ENCODE measurements around the gene CRK.

DNA sequence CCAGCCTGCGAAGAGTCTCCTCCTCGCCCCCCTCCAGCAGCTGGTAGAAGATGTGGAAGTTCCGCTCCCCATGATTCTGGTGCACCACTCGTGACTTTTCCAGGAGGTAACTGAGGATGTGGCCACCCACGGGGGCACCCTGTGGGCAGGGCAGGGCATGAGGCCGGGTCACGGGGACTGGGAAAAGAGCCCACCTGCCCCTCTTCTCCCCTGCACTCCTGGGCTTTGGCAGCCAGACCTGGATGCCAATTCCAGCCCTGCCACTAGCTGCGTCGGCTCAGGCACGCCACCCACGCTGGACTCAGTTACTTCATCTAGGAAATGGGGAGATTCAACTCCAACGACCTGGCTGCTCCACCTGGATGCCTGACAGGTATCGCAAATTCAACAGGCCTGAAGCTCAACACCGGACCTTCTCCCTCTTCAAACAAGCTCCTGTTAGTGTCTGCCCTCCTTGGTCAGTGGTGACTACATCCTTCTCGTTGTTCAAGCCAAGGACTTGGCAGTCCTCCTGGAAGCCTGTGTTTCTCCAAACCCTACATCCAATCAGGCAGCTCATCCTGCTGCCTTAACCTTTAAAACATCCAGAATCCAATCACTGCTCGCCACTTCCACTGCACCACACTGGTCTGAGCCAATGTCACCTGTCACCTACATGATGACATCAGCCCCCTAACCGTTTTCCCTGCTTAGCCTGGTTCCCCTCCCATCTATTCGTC is 24.9 kb upstream of the CRK start:
- TF ChIP-seq ARNTL (CRISPR knock-in tag; IDR thresholded peaks at IDR 0.05; ENCODE audit: borderline replicate concordance, low read depth) (no peak), ZNF8 (CRISPR knock-in tag; IDR thresholded peaks at IDR 0.05) (no peak), BACH2 (CRISPR knock-in tag; IDR thresholded peaks at IDR 0.05; ENCODE audit: borderline replicate concordance) (no peak), ZFP3 (CRISPR knock-in tag; IDR thresholded peaks at IDR 0.05) (no peak), ZC3H10 (CRISPR knock-in tag; IDR thresholded peaks at IDR 0.05) (no peak), TOX (CRISPR knock-in tag; IDR thresholded peaks at IDR 0.05; ENCODE audit: borderline replicate concordance) (no peak)
- TF ChIP-seq, protein P1, sequence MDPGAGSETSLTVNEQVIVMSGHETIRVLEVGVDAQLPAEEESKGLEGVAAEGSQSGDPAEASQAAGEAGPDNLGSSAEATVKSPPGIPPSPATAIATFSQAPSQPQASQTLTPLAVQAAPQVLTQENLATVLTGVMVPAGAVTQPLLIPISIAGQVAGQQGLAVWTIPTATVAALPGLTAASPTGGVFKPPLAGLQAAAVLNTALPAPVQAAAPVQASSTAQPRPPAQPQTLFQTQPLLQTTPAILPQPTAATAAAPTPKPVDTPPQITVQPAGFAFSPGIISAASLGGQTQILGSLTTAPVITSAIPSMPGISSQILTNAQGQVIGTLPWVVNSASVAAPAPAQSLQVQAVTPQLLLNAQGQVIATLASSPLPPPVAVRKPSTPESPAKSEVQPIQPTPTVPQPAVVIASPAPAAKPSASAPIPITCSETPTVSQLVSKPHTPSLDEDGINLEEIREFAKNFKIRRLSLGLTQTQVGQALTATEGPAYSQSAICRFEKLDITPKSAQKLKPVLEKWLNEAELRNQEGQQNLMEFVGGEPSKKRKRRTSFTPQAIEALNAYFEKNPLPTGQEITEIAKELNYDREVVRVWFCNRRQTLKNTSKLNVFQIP (CRISPR knock-in tag; IDR thresholded peaks at IDR 0.05; ENCODE audit: borderline replicate concordance, low read depth) = no peak

All from SK-N-SH treated with all-trans-retinoic acid at 6 μM for 48 hours (cell line).